GM19238 (cell line): ENCODE measurements around the gene ATOH7.
"Not testable (repeated sequence)": the region's sequence is repeated elsewhere in the genome, so short reads cannot be mapped to it uniquely, and the experiment has no call there.

Experiments used
- DNase-seq: peaks from one replicate; pipeline ENCODE4 v3.0.0; 2011; ENCODE audit warnings: low spot score; ENCODE audit not compliant: insufficient read length

ATOH7 gene

DNA sequence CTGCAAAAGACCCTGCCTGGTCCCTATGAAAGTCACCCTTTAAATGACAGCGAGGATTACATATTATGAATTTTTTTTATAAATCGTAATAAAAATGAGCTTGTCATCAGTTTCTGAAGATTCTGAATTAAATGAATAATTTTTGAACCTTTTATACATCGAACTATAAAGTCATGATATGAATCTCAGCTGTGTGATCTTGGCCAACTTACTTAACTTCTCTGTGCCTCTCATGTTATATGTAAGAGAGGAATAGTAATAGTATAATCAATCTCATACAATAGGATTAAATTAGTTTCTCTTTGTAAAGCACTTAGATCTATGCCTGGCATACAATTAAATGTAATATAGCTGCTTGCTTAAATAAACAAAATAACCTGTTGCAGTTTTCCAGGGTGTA is 5.3 kb upstream of the ATOH7 start:
- DNase-seq, result no peak

DNA sequence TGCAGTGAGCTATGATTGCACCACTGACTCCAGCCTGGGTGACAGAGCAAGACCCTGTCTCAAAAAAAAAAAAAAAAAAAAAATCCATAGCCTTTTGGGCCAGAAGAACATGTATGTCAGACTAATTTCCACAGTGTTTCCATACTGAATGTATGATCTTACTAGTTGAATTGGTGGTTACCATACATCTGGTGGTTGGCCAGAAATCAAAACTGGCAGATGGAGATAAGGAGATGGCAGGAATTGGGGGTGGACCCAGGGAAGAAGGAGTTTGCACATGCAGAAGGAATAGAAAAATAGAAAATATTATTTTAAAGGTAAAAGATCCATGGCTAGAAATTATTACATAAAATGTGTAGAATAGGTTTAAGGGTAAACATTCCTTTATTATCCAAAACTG is 3.7 kb upstream of the ATOH7 start:
- no peak for DNase-seq

DNA sequence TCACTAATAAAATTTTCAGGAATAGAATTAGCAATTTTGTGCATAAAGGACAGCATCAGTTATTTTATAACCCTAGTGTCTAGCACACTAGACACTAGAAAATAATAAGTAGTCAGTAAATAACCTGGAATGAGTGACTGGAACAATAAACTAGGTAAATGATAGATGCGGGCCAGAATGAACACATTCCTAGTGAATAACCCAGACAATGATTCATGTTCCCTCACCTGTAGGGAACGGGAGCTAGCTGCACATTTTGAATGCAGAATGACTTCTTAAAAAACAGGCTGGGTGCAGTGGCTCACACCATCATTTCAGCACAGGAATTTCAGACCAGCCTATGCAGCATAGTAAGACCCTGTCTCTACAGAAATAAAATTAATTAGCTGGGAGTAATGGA is 3.2 kb upstream of the ATOH7 start:
- no peak for DNase-seq

DNA sequence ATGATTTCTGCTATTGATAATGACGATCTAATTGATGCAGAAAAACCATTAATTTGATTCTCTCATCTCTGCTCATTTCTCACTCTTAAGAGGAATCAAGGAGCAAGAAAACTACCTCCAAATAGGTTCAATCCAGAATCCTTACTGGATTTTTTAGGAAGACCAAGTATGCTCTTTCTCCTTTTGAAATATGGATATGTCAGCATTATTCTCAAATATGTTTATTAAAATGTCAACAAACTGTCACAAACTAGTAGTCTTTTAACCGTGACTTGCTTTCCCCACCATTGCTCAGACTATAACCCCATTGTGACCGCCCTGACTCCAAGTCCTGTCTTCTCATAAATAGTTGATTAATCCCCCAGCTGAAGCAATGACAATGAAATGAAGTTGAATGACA is 1.1 kb upstream of the ATOH7 start:
- DNase-seq, result no peak

DNA sequence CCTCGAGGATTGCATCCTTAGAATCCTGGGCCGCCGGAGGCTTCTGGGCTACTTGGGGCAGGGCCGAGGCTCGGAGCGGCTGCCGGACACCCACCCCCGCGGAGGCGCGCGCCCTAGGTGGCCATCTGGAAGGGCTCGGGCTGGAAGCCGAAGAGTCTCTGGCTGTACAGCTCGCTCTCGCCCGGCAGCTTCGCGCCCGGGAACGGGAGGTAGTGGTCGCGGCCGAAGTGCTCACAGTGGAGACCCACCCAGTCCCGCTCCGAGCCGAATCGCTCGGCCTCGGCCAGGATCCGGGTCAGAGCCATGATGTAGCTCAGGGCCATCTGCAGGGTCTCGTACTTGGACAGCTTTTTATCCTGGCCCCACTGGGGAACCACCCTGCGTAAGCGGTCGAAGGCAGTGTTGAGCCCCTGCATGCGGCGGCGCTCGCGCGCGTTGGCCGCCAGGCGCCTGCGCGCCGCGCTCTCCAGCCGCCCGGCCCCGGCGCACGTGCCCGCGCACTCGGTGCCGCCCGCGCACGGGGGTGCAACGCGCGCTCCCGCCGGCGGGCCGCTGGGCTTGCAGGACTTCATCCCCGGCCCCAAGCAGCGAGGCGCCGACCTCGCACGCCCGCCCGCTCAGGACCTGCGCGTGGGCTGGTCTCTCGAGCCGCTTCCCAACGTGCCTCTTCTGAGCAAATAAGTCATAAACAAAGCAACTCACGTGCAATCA is 652 bp downstream of the ATOH7 start:
- DNase-seq, result peak; percentile 78

DNA sequence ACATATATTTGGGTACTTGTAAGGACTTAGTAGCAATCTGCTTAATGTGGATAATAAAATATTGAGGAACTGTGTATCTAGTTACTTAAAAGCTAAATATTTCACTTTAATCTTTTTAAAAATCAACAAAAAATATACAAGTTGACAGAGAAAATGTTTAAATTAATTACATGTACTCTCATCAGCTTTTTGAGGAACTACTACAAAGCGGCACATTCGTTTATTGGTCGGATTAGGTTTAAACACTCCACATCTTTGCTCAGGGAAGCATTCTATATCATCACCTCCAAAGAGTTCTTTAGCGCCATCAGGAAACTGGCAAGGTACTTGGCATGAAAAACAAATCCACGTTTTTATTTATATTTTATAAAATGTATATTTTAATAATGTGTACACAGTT is 1.6 kb downstream of the ATOH7 start:
- no peak for DNase-seq

DNA sequence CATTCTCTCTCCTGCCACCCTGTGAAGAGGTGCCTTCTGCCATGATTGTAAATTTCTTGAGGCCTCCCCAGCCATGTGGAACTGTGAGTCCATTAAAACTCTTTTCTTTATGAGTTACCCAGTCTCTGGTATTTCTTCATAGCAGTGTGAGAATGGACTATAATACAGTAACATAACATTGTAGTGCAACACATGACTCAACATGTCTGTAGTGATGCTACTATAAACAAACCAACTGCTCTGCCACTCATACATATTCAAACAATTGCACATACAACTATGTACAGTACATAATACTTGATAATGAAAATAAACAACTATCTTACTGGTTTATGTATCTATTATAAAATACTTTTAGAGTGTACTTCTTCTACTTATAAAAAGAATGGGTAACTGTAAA is 7.1 kb downstream of the ATOH7 start:
- DNase-seq, result no peak

DNA sequence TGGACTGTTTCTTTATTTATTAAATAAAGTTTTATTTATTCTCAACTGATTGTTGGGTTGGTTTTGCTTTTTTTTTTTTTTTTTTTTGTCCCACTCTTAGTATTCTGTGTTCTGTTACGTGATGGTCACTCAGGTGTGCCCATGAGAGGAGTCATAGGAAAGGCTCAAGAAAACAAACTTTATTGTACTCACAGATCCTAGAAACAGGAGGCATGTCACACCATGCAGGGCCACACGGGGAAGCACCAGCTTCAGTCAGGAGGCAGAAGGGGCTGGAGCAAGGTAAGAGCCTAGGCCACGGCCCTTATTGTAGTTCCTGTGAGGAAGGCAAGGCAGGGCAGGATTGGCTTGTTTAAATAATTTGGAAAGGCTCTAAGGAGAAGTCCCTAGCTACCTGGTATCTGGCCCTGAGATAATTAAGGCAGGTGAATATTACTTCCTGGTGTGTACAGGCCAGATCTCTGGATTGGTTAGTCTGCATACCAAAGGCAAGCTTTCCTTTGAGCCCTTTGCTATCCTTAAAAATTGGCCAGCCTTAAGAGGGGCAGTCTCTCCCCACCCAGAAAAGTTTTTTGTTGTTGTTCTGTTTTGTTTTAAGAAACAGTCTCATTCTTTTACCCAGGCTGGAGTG is 8.3 kb downstream of the ATOH7 start:
- no peak for DNase-seq

DNA sequence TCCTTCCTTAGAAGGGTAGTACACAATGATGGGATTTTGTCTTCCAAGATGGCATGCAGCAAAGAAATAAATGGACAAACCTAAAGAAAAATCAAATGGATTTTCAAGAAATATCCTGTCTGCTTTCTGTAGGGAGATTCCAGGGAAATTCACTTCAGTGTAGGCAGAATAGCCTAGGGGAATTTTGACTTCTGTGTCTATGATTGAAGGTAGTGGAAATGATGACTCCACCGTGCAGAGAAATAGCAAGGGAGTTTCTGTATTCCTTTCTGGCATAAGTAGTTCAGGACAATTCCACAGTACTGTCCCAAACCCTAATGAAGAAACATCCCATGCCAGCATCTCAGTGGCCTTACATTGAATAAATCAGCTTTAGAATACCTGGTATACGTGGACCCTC is 9.5 kb downstream of the ATOH7 start:
- no peak for DNase-seq

DNA sequence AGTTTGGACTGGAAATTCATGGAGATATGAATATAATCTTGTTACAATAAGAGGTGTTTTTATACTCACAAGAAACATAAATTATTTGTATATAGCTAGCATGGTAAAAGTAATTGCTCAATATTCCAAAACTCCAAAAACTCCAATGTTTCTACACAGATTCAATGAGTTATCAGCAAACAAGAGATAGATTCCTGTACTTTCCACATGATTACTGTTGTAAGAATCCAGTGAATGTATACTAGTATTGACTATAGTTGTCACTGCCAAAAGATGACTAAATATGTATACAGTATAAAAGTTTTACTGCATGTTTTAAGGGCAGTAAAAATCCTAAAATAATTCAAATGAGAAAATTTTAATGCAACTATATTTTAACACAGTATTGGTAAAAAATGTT is 10.7 kb downstream of the ATOH7 start:
- no peak for DNase-seq

DNA sequence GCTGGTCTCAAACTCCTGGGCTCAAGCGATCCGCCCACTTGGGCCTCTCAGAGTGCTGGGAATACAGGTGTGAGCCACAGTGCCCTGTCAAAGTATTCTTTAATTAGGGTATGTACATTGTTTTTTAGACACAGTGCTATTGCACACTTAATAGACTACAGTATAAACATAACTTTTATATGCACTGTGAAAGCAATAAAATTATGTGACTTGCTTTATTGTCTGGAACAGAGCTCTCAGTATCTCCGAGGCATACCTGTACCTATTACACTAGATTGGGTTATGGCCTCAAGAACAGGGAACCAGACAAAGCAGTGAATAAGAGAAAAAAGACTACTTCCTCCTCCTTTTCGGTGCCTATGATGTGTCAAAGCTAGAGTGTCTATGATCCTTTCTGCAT is 13.1 kb downstream of the ATOH7 start:
- DNase-seq, result no peak

DNA sequence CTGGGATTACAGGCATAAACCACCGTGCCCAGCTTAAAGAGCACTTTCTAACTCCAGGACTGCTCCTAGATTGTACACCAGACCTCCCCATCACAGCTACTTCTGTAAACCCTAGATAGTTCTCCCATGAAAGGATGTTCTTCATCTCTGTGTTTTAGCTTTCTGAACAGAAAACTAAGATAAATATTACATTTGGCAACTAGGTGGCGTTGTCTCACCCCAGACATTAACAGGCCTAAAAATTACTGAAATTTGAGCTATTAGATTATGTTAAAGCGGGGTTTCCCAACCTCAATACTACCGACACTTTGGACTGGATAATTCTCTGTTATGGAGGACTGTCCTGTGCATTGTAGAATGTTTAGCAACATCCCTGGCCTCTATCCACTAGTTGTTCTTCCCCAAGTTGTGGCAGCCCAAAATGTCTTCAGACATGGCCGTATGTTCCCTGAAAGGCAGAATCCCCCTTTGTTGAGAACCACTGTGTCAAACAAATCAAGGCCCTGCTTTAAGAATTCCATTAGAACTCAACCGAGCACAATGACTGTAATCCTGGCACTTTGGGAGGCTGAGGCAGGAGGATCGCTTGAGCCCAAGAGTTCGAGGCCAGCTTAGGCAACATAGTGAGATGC is 19.1 kb downstream of the ATOH7 start:
- DNase-seq, result no peak

DNA sequence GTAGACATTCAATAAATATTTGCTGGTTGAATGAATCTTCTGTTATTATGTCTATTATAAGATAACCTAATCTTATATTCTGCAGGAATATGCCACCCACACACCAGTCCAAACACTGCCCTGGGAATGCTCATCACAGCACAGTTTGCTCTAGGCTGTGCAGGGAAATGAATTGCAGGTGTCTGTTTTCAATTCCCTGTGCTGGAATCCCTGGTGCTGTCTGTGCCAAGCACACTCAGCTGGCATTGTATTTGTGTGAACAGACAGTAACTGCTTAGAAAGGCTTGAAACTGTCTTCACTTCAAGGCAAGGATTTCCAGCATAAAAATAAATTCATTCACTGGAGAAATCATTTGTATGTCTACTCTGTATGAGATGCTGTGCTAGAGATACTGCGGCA is 20.2 kb downstream of the ATOH7 start:
- no peak for DNase-seq

DNA sequence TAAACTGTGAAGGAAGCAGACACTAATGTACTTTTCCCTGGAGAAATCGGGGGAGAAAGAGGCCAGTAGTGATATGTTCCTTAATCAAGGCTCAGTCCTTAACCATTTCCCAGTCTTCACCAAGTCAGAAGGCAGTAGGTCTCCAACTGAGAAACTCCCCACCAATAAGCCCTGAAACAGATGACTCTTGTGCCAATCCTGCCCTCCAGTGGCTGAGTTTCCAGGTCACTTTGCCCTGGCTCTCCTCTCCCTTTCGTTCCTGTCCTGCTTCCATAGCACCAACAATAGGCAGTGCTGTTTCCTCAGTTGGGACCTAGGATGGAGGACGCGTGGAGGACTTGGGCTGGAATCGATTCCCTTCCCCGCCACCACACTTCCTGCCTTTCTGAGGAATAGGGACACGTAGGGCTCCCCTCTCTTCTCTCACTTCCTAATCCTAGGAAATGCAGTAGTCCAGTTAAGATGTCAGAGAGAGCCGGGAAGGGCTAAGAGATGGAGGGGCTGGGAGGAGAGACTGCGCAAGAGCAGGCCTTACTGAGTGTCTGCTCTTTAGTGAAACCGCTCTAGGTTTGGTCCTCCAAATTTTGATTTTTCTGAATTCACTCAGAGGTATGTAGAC is 23.4 kb downstream of the ATOH7 start:
- no peak for DNase-seq

DNA sequence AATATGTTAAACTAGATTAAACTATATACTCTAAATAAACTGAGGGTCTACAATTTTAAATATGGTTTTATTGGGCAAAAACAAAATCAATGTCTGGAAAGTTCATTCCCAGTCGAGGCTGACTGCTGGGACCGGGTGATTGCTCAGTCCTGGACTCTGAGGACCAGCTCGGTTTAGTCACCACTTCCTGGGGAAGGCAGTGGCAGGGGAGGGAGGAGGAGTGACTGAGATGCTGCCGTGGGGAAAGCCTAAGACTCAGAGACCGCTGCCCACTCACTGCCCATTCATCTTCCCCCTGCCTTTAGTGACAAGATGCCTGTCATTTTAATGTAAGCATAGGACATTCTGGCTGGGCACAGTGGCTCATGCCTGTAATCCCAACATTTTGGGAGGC is 29.0 kb downstream of the ATOH7 start:
- DNase-seq, result no peak

DNA sequence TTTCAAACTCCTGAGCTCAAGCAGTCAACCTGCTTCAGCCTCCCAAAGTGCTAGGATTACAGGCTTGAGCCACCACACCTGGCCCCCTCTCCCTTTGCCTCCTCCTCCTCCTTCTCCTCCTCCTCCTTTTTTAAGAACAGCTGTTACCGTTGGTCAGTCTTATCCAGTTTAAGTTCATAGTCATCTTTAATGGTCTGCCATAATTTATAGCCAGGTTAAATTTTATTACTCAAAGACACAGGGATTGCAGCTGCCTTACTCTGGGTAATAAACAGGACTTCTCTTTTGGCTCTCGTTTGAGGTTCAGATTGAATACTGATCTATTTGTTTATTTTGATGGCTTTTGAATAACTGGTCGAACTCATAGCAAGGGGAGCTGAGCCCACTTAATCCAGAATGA is 35.2 kb downstream of the ATOH7 start:
- no peak for DNase-seq

DNA sequence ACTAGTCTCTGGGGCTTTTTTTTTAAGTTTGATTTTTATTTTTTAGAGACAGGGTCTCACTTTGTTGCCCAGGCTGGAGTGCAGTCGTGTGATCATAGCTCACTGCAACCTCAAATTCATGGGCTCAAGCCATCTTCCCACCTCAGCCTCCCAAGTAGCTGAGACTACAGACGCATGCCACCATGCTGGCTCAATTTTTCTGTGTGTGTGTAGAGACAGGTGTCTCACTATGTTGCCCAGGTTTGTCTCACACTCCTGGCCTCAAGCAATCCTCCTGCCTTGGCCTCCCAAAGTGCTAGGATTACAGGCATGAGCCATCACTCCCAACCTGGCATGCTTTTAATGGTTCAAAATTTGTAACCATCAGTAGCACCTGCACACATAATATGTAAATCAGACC is 36.1 kb downstream of the ATOH7 start:
- not testable (repeated sequence) for DNase-seq

DNA sequence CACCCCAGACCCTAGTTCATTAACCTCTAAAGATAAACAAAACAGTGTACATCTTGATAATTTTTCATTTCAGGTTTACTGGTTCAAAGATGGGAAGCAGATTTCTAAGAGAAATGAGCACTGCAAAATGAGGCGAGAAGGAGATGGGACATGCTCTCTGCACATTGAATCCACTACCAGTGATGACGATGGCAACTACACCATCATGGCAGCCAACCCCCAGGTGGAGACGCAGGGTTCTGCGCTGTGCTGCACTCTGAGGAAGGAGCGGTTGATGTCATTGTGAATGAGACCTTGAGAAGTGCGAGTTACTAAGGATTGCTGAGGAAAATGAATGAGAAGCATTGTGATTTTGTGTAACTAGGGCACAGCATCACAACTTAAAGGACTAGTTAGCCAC is 37.6 kb downstream of the ATOH7 start:
- no peak for DNase-seq

DNA sequence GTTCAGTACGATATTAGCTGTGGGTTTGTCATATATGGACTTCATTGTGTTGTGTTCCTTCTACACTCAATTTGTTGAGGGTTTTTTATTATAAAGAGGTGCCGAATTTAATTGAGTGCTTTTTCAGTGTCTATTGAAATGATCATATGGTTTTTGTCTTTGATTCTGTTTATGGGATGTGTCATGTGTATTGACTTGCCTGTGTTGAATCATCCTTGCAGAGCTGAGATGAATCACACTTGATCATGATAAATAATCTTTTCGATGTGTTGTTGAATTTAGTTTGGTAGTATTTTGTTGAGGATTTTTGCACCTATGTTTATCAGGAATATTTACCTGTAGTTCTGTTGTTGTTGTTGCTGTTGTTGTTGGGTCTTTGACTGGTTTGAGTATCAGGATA is 39.8 kb downstream of the ATOH7 start:
- no peak for DNase-seq

DNA sequence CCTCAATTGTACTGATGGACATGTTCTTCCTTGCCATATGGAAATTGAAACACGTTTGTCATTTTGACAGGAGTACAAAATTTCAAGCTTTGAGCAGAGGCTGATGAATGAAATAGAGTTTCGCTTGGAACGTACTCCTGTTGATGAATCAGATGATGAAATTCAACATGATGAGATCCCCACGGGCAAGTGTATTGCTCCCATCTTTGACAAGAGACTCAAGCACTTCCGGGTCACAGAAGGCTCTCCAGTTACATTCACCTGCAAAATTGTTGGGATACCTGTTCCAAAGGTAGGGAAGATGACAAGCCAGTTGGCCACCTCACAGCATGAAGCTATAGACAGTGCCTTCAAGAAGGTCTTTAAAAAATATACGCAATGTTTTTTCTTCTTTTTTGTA is 43.1 kb downstream of the ATOH7 start:
- no peak for DNase-seq

DNA sequence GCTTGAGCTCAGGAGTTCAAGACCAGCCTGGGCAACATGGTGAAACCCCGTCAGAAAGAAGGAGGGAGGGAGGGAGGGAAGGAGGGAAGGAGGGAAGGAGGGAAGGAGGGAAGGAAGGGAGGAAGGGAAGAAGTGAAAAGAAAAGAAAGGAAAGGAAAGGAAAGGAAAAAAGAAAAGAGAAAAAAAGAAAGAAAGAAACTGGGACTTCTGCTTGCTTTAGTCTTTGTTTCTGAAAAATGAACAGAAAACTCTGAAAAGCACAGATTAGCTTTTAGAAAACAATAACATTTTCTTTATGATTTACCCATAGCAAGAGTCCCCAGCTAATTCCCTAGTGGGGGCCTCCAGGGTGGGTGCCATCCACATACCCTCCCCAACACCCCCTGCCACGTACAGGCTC is 46.8 kb downstream of the ATOH7 start:
- DNase-seq, result no peak

DNA sequence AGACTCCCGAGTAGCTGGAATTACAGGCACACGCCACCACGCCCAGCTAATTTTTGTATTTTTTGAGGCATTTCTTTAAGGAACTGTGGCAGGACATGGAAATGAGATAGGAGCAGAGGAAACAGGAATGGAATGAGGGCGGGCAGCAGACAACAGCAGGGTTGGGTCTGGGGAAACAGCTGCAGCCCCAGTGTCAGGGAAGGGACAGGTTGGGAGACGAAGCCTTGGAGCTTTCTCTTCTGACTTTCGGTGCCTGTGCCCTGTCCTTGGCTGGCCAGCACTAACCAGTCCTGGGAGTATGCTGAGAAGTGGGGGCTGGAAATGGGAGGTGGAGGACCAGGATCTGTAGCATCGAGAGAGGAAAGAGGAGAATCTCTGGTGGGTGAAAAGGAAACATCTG is 47.4 kb downstream of the ATOH7 start:
- DNase-seq, result no peak
